ENCODE measurements around the gene COL7A1.

DNA sequence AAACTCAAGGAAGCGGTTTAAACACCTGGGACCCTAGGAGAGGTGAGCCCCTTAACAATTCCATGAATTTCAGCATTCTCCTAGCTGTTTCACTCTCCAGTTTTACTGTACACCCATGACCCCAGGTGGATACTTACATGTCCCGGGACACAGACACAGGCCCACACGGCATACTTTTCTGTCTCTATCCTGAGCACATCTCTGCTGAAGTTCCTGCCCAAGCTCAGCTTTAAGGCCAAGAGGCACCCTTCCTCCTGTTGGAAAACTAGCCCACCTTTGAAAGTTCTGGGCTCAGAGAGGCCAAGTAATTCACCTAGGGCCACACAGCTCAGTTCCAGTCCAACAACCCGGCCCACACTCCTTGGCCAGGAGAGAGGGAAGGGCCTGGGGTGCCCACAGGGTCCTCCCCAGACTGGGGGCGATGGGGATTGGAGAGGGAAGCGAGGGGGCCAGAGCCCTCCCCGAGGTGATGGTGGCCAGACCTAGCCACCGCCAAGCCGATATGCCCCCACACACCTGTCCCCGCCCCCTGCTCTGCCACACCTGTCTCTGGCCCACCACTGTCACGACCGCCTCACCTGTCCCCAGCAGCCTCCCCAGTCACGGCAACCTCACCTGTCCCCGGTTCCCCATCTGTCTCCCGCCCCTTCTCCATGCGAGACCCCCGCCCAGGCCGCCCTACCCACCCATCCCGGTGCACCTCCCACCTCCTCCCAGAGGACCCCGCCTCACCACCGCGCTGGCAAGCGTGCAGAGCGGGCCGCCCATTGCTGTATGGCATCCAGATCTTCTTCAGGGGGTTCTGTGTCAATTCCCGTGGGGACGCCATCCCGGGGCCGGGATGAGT, 39.0 kb downstream of the COL7A1 start:
- no peak for TF ChIP-seq ZNF883 (CRISPR knock-in tag; IDR thresholded peaks at IDR 0.05; ENCODE audit: not compliant biosample characterization)
- TF ChIP-seq SUZ12 (IDR thresholded peaks at IDR 0.05; ENCODE audit: low read depth, low read length): no peak
- TF ChIP-seq HNF4G (IDR thresholded peaks at IDR 0.05; ENCODE audit: borderline replicate concordance, low read depth, low read length): no peak
- no peak for TF ChIP-seq HNF4G (CRISPR knock-in tag; IDR thresholded peaks at IDR 0.05; ENCODE audit: borderline replicate concordance, low read depth)
- TF ChIP-seq SRSF9 (IDR thresholded peaks at IDR 0.05; ENCODE audit: borderline replicate concordance, insufficient read depth, low read depth, low read length, poor library complexity, severe bottlenecking): no peak
- TF ChIP-seq, protein P1, sequence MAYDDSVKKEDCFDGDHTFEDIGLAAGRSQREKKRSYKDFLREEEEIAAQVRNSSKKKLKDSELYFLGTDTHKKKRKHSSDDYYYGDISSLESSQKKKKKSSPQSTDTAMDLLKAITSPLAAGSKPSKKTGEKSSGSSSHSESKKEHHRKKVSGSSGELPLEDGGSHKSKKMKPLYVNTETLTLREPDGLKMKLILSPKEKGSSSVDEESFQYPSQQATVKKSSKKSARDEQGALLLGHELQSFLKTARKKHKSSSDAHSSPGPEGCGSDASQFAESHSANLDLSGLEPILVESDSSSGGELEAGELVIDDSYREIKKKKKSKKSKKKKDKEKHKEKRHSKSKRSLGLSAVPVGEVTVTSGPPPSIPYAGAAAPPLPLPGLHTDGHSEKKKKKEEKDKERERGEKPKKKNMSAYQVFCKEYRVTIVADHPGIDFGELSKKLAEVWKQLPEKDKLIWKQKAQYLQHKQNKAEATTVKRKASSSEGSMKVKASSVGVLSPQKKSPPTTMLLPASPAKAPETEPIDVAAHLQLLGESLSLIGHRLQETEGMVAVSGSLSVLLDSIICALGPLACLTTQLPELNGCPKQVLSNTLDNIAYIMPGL (CRISPR knock-in tag; IDR thresholded peaks at IDR 0.05; ENCODE audit: borderline replicate concordance in 1 of 2, low read depth in 1 of 2): 0 out of 4 replicates have a peak, but pooled peaks of 1 of the 2 experiments have one; percentile 2
- no peak for TF ChIP-seq ZNF709 (CRISPR knock-in tag; IDR thresholded peaks at IDR 0.05)
- no peak for TF ChIP-seq FOSL2 (CRISPR knock-in tag; IDR thresholded peaks at IDR 0.05)
- no peak for TF ChIP-seq SETDB1 (CRISPR knock-in tag; IDR thresholded peaks at IDR 0.05; ENCODE audit: borderline replicate concordance)
- TF ChIP-seq, protein P2, sequence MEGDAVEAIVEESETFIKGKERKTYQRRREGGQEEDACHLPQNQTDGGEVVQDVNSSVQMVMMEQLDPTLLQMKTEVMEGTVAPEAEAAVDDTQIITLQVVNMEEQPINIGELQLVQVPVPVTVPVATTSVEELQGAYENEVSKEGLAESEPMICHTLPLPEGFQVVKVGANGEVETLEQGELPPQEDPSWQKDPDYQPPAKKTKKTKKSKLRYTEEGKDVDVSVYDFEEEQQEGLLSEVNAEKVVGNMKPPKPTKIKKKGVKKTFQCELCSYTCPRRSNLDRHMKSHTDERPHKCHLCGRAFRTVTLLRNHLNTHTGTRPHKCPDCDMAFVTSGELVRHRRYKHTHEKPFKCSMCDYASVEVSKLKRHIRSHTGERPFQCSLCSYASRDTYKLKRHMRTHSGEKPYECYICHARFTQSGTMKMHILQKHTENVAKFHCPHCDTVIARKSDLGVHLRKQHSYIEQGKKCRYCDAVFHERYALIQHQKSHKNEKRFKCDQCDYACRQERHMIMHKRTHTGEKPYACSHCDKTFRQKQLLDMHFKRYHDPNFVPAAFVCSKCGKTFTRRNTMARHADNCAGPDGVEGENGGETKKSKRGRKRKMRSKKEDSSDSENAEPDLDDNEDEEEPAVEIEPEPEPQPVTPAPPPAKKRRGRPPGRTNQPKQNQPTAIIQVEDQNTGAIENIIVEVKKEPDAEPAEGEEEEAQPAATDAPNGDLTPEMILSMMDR (CRISPR knock-in tag; IDR thresholded peaks at IDR 0.05): no peak
- no peak for TF ChIP-seq FOXM1 (CRISPR knock-in tag; IDR thresholded peaks at IDR 0.05)
- TF ChIP-seq PHF8 (CRISPR knock-in tag; IDR thresholded peaks at IDR 0.05): peak; percentile 23; the same call in 1 of the 2 replicates
- no peak for TF ChIP-seq EP300 (IDR thresholded peaks at IDR 0.05; ENCODE audit: low read depth in 2 of 2, low read length in 2 of 2)
- TF ChIP-seq EP300 (CRISPR knock-in tag; IDR thresholded peaks at IDR 0.05; ENCODE audit: borderline replicate concordance): no peak
- no peak for TF ChIP-seq HNF4A (CRISPR knock-in tag; IDR thresholded peaks at IDR 0.05)

All from HepG2 (cell line).